Gastroesophageal sphincter (tissue), 3 donors: Measurements from ENCODE around the gene GRIP2.

Experiments used
- CTCF ChIP-seq, 4 experiments: fragments of 200-600 bp in 2 of 4; fragments of 450-650 bp in 2 of 4; sonication (generic) in 1 of 4; IDR thresholded peaks; one replicate each; pipeline ENCODE4 v1.5.1; 2017 to 2019; ENCODE audit warnings: antibody characterized with exemption in 4 of 4, mild to moderate bottlenecking in 2 of 4, moderate library complexity in 2 of 4
- POLR2AphosphoS5 ChIP-seq: sonication (generic); formaldehyde crosslinking; IDR thresholded peaks from one replicate; pipeline ENCODE4 v1.6.1; 2017; ENCODE audit warnings: antibody characterized with exemption

DNA sequence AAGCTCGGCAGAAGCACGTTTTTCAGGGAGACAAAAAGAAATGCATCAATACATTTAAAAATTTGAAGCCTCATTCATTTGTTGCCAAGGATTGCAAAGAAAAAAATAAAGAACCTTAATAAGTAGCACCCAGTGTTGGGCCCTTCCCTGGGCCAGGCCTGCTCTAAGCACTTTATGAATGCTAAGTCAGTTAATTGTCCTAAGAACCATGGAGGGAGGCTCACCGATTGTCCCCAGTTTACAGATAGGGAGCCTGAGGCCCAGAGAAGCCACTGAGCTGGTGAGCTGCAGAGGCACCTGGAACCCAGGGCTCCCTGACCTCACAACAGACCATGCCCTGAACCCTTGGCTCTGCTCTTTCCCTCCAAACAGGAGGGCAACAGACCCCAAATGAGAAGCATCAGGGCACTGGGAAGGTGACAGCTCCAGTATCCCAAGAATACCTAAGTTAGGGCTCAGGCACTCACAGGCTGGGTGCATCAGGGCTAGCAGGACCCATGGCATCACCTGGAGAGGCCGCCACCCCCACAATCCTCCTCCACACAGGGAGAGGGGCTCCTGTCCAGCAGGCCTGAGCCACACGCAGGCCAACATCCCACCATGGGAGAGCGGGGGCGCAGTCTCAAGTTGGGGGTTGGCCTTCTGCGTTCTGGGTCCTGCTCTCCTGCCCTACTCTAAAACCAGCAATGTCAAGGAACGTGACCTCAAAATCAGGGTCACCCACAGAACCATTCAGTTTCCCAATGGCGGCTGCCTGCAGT, 3.9 kb downstream of the GRIP2 start:
- TF ChIP-seq CTCF (IDR thresholded peaks at IDR 0.05) = no peak
- TF ChIP-seq POLR2AphosphoS5 = no peak
